Smooth muscle cell (in vitro differentiated cells): ENCODE measurements around the gene PEX3. TPM values are rescaled to one million over a fixed set of nuclear protein-coding genes. Genes with fewer than 3 reads are reported as not detected.

ENCODE experiments used
- DNase-seq: peaks from one replicate; lab custom pipeline; 2025; ENCODE audit not compliant: unreplicated experiment; lab: John Stamatoyannopoulos, UW
- H2AFZ ChIP-seq: fragments of 200-600 bp; sonication (generic); 2 replicates; pipeline ENCODE4 v1.6.0; 2016; ENCODE audit warnings: antibody characterized with exemption, low read depth, mild to moderate bottlenecking
- H3F3A ChIP-seq: fragments of 200-600 bp; sonication (generic); 2 replicates; pipeline ENCODE4 v1.6.0; 2017; ENCODE audit warnings: antibody characterized with exemption, low read depth
- H3K27ac ChIP-seq: fragments of 200-600 bp; sonication (generic); 2 replicates; pipeline ENCODE4 v1.5.1; 2016; ENCODE audit warnings: low read depth, mild to moderate bottlenecking
- H3K27me3 ChIP-seq: fragments of 200-600 bp; sonication (generic); 2 replicates; pipeline ENCODE4 v1.6.1; 2016; ENCODE audit warnings: low read depth, mild to moderate bottlenecking
- H3K36me3 ChIP-seq: fragments of 200-600 bp; sonication (generic); 2 replicates; pipeline ENCODE4 v1.5.1; 2016; ENCODE audit warnings: low read depth
- H3K4me1 ChIP-seq: fragments of 200-600 bp; sonication (generic); 2 replicates; pipeline ENCODE4 v1.5.1; 2016; ENCODE audit warnings: low read depth
- H3K4me2 ChIP-seq: fragments of 200-600 bp; sonication (generic); 2 replicates; pipeline ENCODE4 v1.6.0; 2016; ENCODE audit warnings: mild to moderate bottlenecking
- H3K4me3 ChIP-seq: fragments of 200-600 bp; sonication (generic); 2 replicates; pipeline ENCODE4 v1.5.1; 2016; ENCODE audit warnings: mild to moderate bottlenecking
- H3K79me2 ChIP-seq: fragments of 200-600 bp; sonication (generic); 2 replicates; pipeline ENCODE4 v1.6.0; 2016; ENCODE audit warnings: low read depth, mild to moderate bottlenecking
- H3K9ac ChIP-seq: fragments of 200-600 bp; sonication (generic); 2 replicates; pipeline ENCODE4 v1.6.0; 2016; ENCODE audit warnings: low read depth
- H3K9me3 ChIP-seq: fragments of 200-600 bp; sonication (generic); replicated peaks from 2 replicates; pipeline ENCODE4 v1.5.1; 2016; ENCODE audit warnings: low read depth
- H4K20me1 ChIP-seq: fragments of 200-600 bp; sonication (generic); 2 replicates; pipeline ENCODE4 v1.6.0; 2016; ENCODE audit warnings: low read depth
- WGBS: methylation state at CpG from one replicate; pipeline ENCODE4 v1.1.7; 2016; ENCODE audit warnings: low lambda C conversion rate; 5-methylcytosine and 5-hydroxymethylcytosine counted together
- polyA plus RNA-seq: library from polyadenylated mRNA; unstranded; fragments of >200 nt; fragmentation: Nextera tagmentation; extraction: Ambion mirVana; gene quantifications from 2 replicates; pipeline ENCODE4 v1.2.1, GENCODE V29; 2016
- total RNA-seq: library from RNA; depleted of rRNA; stranded (reverse); fragments of >200 nt; gene quantifications from 2 replicates; pipeline ENCODE4 v1.2.3, GENCODE V29; 2014
- TF ChIP-seq, protein P1 (sequence below): fragments of 200-600 bp; sonication (generic); IDR thresholded peaks from 2 replicates; pipeline ENCODE4 v1.5.1; 2017; ENCODE audit warnings: borderline replicate concordance, mild to moderate bottlenecking, antibody characterized with exemption; ENCODE audit not compliant: insufficient read depth, poor library complexity, severe bottlenecking

The PEX3 gene
- total and polyA plus RNA-seq, 2 experiments from 2014 or later = 14.3 to 15.0 TPM

DNA sequence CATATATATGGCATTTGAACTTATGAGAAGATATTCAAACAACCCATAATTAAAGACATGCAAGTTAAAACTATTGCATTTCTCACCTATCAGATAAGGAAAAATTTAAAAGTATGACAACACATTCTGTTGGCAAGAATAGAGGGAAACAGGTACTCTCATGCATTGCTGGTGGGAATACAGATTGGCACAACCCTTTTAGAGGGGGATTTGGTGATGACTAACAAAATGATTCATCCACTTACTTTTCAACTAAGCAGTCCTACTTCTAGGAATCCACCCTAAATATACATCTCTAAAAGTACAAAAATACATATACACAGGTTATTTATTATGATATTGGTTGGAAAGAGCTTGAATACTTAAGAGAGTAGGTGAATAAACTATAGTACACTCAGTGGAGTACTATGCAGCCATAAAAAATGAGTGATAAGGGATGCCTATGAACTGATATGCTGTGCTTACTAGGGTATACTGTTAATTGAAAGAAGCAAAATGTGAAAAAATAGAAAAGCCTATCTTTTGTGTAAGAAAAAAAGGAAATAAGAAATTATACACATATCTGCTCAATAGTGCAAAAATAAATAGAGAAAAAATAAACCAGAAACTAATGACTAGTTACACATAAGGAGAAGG, 42.3 kb upstream of the PEX3 start:
- Histone ChIP-seq H3K4me1 (no peaks in the 10 kb centered on the region), H3K9ac (no peak overlapping the region), H3F3A (no peaks in the 10 kb centered on the region), H3K4me3 (no peak overlapping the region), H3K79me2 (no peaks in the 10 kb centered on the region), H3K27ac (no peak overlapping the region), H2AFZ (no peak overlapping the region), H3K4me2 (no peak overlapping the region), H4K20me1 (no peaks in the 10 kb centered on the region), H3K27me3 (no peaks in the 10 kb centered on the region), H3K9me3 (no peaks in the 10 kb centered on the region), H3K36me3 (no peaks in the 10 kb centered on the region)
- no peak for DNase-seq
- TF ChIP-seq, protein P1, sequence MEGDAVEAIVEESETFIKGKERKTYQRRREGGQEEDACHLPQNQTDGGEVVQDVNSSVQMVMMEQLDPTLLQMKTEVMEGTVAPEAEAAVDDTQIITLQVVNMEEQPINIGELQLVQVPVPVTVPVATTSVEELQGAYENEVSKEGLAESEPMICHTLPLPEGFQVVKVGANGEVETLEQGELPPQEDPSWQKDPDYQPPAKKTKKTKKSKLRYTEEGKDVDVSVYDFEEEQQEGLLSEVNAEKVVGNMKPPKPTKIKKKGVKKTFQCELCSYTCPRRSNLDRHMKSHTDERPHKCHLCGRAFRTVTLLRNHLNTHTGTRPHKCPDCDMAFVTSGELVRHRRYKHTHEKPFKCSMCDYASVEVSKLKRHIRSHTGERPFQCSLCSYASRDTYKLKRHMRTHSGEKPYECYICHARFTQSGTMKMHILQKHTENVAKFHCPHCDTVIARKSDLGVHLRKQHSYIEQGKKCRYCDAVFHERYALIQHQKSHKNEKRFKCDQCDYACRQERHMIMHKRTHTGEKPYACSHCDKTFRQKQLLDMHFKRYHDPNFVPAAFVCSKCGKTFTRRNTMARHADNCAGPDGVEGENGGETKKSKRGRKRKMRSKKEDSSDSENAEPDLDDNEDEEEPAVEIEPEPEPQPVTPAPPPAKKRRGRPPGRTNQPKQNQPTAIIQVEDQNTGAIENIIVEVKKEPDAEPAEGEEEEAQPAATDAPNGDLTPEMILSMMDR = no peak

DNA sequence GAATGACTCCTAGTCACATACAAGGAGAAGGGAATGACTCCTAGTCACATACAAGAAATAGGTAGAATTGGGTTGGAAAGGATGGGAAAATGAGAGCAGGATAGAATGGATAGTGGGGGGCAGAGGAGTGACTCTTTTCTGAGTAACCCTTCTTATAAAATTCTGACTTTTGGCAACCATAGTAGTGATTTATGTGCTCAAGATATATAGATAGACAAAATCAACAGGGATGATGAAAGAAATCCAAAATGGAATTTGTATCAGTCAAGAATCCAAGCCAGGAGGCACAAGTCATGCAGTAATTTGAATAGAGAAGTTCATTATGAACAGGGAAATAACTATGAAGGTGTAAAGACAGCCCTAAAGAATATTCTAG, 41.8 kb upstream of the PEX3 start:
- Histone ChIP-seq H2AFZ (no peak overlapping the region), H3K36me3 (no peaks in the 10 kb centered on the region), H3K9ac (no peak overlapping the region), H3K9me3 (no peaks in the 10 kb centered on the region), H3K27me3 (no peaks in the 10 kb centered on the region), H3K4me1 (no peaks in the 10 kb centered on the region), H4K20me1 (no peaks in the 10 kb centered on the region), H3F3A (no peaks in the 10 kb centered on the region), H3K4me3 (no peak overlapping the region), H3K4me2 (no peak overlapping the region), H3K79me2 (no peaks in the 10 kb centered on the region), H3K27ac (no peak overlapping the region)
- no peak for DNase-seq
- TF ChIP-seq, protein P1 = no peak

DNA sequence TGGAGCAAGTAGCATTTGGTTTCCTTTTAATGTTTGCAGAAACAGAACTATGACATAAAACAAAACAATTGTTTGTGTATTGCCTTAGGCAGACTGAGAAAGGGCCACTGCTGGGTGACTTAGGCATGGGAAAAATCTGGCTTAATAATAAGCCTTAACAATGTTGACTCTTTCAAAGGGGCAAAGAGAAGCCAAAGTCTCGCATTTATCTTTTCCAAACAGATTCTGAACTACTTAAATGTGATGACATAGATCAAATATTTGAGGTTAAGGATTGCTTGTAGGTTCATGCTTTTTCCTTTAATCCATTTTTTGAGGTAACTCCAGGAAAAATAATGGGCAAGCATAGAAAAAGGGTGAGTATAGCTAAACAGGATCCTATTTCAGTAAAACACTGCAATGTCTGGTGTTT, 39.7 kb upstream of the PEX3 start:
- Histone ChIP-seq H3K79me2 (no peaks in the 10 kb centered on the region), H3F3A (no peaks in the 10 kb centered on the region), H3K9ac (no peak overlapping the region), H3K4me2 (no peak overlapping the region), H3K36me3 (no peaks in the 10 kb centered on the region), H3K4me1 (no peaks in the 10 kb centered on the region), H2AFZ (no peak overlapping the region), H3K4me3 (no peak overlapping the region), H3K27me3 (peaks cover 9% of the 10 kb centered on the region), H4K20me1 (no peaks in the 10 kb centered on the region), H3K9me3 (no peaks in the 10 kb centered on the region), H3K27ac (peak overlapping the region; percentile 13)
- TF ChIP-seq, protein P1 = no peak
- WGBS = 42% methylated on average over 1 of the region's 1 CpG
- DNase-seq = no peak

DNA sequence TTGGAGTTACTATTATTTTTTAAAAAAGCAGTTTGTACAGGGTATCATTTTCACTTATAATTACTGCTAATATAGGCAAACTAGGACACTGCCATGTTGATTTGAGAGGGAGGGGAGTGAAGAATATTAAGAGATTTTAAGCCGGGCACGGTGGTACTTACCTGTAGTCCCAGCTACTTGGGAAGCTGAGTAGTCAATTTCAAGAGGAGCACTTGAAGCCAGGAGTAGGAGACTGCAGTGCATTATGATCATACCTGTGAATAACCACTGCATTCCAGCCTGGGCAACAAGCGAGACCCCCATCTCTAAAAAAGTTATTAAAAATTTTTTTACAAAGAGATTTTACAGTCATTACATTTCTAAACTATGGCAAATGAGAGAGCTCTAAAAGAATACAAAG, 35.8 kb upstream of the PEX3 start:
- H3K9ac ChIP-seq = no peak overlapping the region
- H3K9me3 ChIP-seq = no peaks in the 10 kb centered on the region
- peaks cover 9% of the 10 kb centered on the region for H3K27me3 ChIP-seq
- no peak overlapping the region for H2AFZ ChIP-seq
- no peaks in the 10 kb centered on the region for H3K36me3 ChIP-seq
- no peak overlapping the region for H3K4me3 ChIP-seq
- DNase-seq = no peak
- no peaks in the 10 kb centered on the region for H3F3A ChIP-seq
- no peaks in the 10 kb centered on the region for H4K20me1 ChIP-seq
- TF ChIP-seq, protein P1 = no peak
- H3K4me2 ChIP-seq = no peak overlapping the region
- H3K79me2 ChIP-seq = no peaks in the 10 kb centered on the region
- H3K27ac ChIP-seq = no peak overlapping the region
- H3K4me1 ChIP-seq = no peaks in the 10 kb centered on the region
- 92% methylated on average over 3 of the region's 3 CpGs for WGBS
